WTC11 (cell line): ENCODE measurements around the gene GNAL.

Source experiments
- CREB1 ChIP-seq: sonication (generic); formaldehyde crosslinking; IDR thresholded peaks from 2 replicates; pipeline ENCODE4 v1.8.0; 2023; ENCODE audit warnings: mild to moderate bottlenecking, missing genetic modification reagents
- CREM ChIP-seq: sonication (generic); formaldehyde crosslinking; IDR thresholded peaks from 2 replicates; pipeline ENCODE4 v1.8.1; 2022; ENCODE audit warnings: mild to moderate bottlenecking, missing genetic modification reagents, moderate library complexity
- FOXJ3 ChIP-seq: sonication (generic); formaldehyde crosslinking; IDR thresholded peaks from 2 replicates; pipeline ENCODE4 v1.9.0; 2021; ENCODE audit warnings: missing genetic modification reagents, mild to moderate bottlenecking, borderline replicate concordance
- HMGXB4 ChIP-seq: sonication (generic); formaldehyde crosslinking; IDR thresholded peaks from 2 replicates; pipeline ENCODE4 v1.8.1; 2023; ENCODE audit warnings: mild to moderate bottlenecking, moderate library complexity, missing genetic modification reagents
- JUN ChIP-seq: sonication (generic); formaldehyde crosslinking; IDR thresholded peaks from 2 replicates; pipeline ENCODE4 v1.8.0; 2023; ENCODE audit warnings: mild to moderate bottlenecking, missing genetic modification reagents
- MYBL2 ChIP-seq: sonication (generic); formaldehyde crosslinking; IDR thresholded peaks from 2 replicates; pipeline ENCODE4 v1.8.1; 2023; ENCODE audit warnings: mild to moderate bottlenecking, moderate library complexity, missing genetic modification reagents
- SP1 ChIP-seq: sonication (generic); formaldehyde crosslinking; conservative IDR thresholded peaks from 2 replicates; pipeline ENCODE4 v1.8.1; 2022; ENCODE audit warnings: missing genetic modification reagents
- TEAD4 ChIP-seq: sonication (generic); formaldehyde crosslinking; IDR thresholded peaks from 2 replicates; pipeline ENCODE4 v1.8.0; 2022; ENCODE audit warnings: mild to moderate bottlenecking, missing genetic modification reagents
- USF1 ChIP-seq: sonication (generic); formaldehyde crosslinking; IDR thresholded peaks from 2 replicates; pipeline ENCODE4 v1.8.0; 2022; ENCODE audit warnings: mild to moderate bottlenecking, missing genetic modification reagents
- ZNF281 ChIP-seq: sonication (generic); formaldehyde crosslinking; IDR thresholded peaks from 2 replicates; pipeline ENCODE4 v1.8.0; 2023; ENCODE audit warnings: mild to moderate bottlenecking, missing genetic modification reagents
- TF ChIP-seq, protein P1 (sequence below): fragments of 200-600 bp; IDR thresholded peaks from 2 replicates; pipeline ENCODE4 v1.8.0; 2022; ENCODE audit warnings: antibody characterized with exemption
- TF ChIP-seq, protein P2 (sequence below): fragments of 250-450 bp; sonication (Bioruptor Pico); IDR thresholded peaks from 2 replicates; pipeline ENCODE4 v1.9.0; 2021; ENCODE audit warnings: moderate library complexity, mild to moderate bottlenecking, inconsistent platforms, borderline replicate concordance
- TF ChIP-seq, protein P3 (sequence below): sonication (generic); formaldehyde crosslinking; IDR thresholded peaks from 2 replicates; pipeline ENCODE4 v1.8.0; 2022; ENCODE audit warnings: mild to moderate bottlenecking, missing genetic modification reagents

DNA sequence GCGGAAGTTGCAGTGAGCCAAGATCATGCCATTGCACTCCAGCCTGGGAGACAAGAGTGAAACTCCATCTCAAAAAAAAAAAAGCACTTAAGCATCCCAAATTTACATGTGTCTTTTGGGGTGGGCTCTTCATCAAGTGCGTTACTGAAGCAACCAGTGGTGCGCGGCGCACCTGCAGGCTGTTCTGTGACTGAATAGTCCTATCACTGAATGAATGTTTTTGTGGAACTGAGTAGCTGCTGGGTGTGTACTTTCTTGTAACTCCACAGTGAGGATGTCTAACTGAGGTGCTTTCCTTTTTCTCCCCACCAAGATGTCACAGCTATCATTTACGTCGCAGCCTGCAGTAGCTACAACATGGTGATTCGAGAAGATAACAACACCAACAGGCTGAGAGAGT lies 179.2 kb downstream of the GNAL start:
- TF ChIP-seq SP1 (CRISPR knock-in tag) (no peak), ZNF281 (no peak), CREM (CRISPR knock-in tag) (no peak), TEAD4 (CRISPR knock-in tag) (no peak), JUN (CRISPR knock-in tag) (no peak), HMGXB4 (CRISPR knock-in tag) (no peak), CREB1 (CRISPR knock-in tag) (no peak), USF1 (no peak), FOXJ3 (CRISPR knock-in tag) (no peak), MYBL2 (CRISPR knock-in tag) (no peak)
- TF ChIP-seq, protein P1, sequence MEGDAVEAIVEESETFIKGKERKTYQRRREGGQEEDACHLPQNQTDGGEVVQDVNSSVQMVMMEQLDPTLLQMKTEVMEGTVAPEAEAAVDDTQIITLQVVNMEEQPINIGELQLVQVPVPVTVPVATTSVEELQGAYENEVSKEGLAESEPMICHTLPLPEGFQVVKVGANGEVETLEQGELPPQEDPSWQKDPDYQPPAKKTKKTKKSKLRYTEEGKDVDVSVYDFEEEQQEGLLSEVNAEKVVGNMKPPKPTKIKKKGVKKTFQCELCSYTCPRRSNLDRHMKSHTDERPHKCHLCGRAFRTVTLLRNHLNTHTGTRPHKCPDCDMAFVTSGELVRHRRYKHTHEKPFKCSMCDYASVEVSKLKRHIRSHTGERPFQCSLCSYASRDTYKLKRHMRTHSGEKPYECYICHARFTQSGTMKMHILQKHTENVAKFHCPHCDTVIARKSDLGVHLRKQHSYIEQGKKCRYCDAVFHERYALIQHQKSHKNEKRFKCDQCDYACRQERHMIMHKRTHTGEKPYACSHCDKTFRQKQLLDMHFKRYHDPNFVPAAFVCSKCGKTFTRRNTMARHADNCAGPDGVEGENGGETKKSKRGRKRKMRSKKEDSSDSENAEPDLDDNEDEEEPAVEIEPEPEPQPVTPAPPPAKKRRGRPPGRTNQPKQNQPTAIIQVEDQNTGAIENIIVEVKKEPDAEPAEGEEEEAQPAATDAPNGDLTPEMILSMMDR: no peak
- TF ChIP-seq, protein P2, sequence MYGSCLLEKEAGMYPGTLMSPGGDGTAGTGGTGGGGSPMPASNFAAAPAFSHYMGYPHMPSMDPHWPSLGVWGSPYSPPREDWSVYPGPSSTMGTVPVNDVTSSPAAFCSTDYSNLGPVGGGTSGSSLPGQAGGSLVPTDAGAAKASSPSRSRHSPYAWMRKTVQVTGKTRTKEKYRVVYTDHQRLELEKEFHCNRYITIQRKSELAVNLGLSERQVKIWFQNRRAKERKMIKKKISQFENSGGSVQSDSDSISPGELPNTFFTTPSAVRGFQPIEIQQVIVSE (CRISPR knock-in tag): no peak
- TF ChIP-seq, protein P3, sequence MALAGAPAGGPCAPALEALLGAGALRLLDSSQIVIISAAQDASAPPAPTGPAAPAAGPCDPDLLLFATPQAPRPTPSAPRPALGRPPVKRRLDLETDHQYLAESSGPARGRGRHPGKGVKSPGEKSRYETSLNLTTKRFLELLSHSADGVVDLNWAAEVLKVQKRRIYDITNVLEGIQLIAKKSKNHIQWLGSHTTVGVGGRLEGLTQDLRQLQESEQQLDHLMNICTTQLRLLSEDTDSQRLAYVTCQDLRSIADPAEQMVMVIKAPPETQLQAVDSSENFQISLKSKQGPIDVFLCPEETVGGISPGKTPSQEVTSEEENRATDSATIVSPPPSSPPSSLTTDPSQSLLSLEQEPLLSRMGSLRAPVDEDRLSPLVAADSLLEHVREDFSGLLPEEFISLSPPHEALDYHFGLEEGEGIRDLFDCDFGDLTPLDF (CRISPR knock-in tag): no peak
